Globus pallidus (tissue), 1 donor: ENCODE measurements around the gene RIGI.
A peak's percentile ranks its signal among the peaks of the same experiment; 100 is the strongest.
"Not testable (repeated sequence)": the region's sequence is repeated elsewhere in the genome, so short reads cannot be mapped to it uniquely, and the experiment has no call there.

Experiments
- DNase-seq: peaks from one replicate; pipeline ENCODE4 v3.0.0-alpha.2; 2015; ENCODE audit warnings: low spot score

RIGI gene

GRCh38 chr9:32526707-32527048 lies 682 bp upstream of the RIGI start:
- no peak for DNase-seq

GRCh38 chr9:32525709-32526030 lies 326 bp downstream of the RIGI start:
- no peak for DNase-seq

GRCh38 chr9:32524892-32525708 lies 896 bp downstream of the RIGI start:
- DNase-seq = peak; percentile 31

GRCh38 chr9:32524558-32524891 lies 1.5 kb downstream of the RIGI start:
- DNase-seq = not testable (repeated sequence)

- no peak for DNase-seq
Measured at GRCh38 chr9:32523910-32524309, 2.1 kb downstream of the RIGI start.

- no peak for DNase-seq
Measured at GRCh38 chr9:32518276-32518675, 7.7 kb downstream of the RIGI start.

GRCh38 chr9:32516241-32516640 lies 9.8 kb downstream of the RIGI start:
- no peak for DNase-seq

GRCh38 chr9:32508728-32509127 lies 17.3 kb downstream of the RIGI start:
- no peak for DNase-seq

- no peak for DNase-seq
Measured at GRCh38 chr9:32503008-32503407, 23.0 kb downstream of the RIGI start.

- DNase-seq = no peak
Measured at GRCh38 chr9:32502464-32502863, 23.5 kb downstream of the RIGI start.

- DNase-seq = no peak
Measured at GRCh38 chr9:32501868-32502267, 24.1 kb downstream of the RIGI start.

GRCh38 chr9:32500768-32501167 lies 25.2 kb downstream of the RIGI start:
- DNase-seq = no peak

- DNase-seq = no peak
Measured at GRCh38 chr9:32497921-32498320, 28.1 kb downstream of the RIGI start.

GRCh38 chr9:32490601-32491000 lies 35.4 kb downstream of the RIGI start:
- DNase-seq = no peak

GRCh38 chr9:32487981-32488380 lies 38.0 kb downstream of the RIGI start:
- DNase-seq = no peak

- DNase-seq = no peak
Measured at GRCh38 chr9:32486839-32487562, 39.0 kb downstream of the RIGI start.

- DNase-seq = no peak
Measured at GRCh38 chr9:32483343-32483742, 42.7 kb downstream of the RIGI start.
